ENCODE measurements around the gene FAM200B. TPM values are rescaled to one million over a fixed set of nuclear protein-coding genes. Genes with fewer than 3 reads are reported as not detected.

The FAM200B gene
- total RNA-seq, 1 donor from 2014 or later: 34.9 TPM

DNA sequence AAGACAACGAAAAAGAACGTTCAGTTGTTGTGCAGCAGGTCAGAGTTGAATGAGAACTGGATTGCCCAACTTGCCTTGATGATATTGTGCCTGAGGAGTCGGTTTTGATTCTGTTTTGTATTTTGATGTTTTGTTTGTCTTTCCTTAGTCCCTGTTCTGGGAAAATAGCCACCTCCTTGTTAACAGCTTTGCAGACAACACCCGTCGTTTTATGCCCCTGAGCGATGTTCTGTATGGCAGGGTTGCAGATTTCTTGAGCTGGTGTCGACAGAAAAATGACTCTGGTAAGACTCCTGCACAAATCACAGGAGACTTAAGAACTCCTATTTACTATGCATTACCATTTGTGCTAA, 25.7 kb downstream of the FAM200B start:
- DNase-seq (ENCODE audit: low spot score in 2 of 2): no peak
- Histone ChIP-seq H3K4me3 (no peak overlapping the region), H3K27me3 (no peaks in the 10 kb centered on the region), H3K4me1 (peaks cover 2 to 5% of the 10 kb centered on the region in 2 donors), H3K36me3 (no peaks in the 10 kb centered on the region), H3K27ac (no peak overlapping the region), H3K9me3 (no peaks in the 10 kb centered on the region)
- no peak for TF ChIP-seq CTCF (IDR thresholded peaks at IDR 0.05)
- intact Hi-C loops (cut with DNase I): no loop called here

DNA sequence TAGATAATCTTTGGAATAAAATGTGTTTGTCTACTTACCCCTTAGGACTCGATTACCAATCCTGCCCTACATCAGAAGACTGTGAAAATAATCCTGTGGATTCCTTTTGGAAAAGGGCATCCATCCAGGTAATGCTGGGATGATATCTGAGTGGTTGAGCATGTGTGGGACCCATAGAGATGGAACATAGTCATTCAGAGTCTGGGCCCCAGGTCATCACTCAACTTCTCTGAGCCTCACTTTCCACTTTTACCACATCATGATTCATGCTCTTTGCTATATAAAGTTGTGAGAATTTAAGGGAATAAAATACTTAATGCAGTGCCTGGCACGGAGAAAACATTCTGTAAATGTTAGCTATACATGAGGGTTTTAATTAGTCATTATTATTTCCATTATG, 30.1 kb downstream of the FAM200B start:
- intact Hi-C loops (cut with DNase I): no loop called here
- DNase-seq (ENCODE audit: low spot score in 2 of 2): no peak

GRCh38 chr4:15712214-15712613, 30.6 kb downstream of the FAM200B start:
- TF ChIP-seq CTCF (IDR thresholded peaks at IDR 0.05): no peak
- Histone ChIP-seq H3K27ac (no peak overlapping the region), H3K36me3 (no peaks in the 10 kb centered on the region), H3K27me3 (no peaks in the 10 kb centered on the region), H3K9me3 (no peaks in the 10 kb centered on the region), H3K4me3 (no peak overlapping the region), H3K4me1 (peaks cover 0 to 9% of the 10 kb centered on the region in 2 donors)
- no peak for DNase-seq (ENCODE audit: low spot score in 2 of 2)
- intact Hi-C loops (cut with DNase I): no loop called here

More for the DNA sequence above, 30.1 kb downstream of the FAM200B start:
- Histone ChIP-seq H3K4me1 (peaks cover 0 to 6% of the 10 kb centered on the region in 2 donors), H3K36me3 (no peaks in the 10 kb centered on the region), H3K27me3 (no peaks in the 10 kb centered on the region), H3K9me3 (no peaks in the 10 kb centered on the region), H3K4me3 (no peak overlapping the region), H3K27ac (no peak overlapping the region)
- TF ChIP-seq CTCF (IDR thresholded peaks at IDR 0.05): no peak

- Histone ChIP-seq H3K9me3 (no peaks in the 10 kb centered on the region), H3K27ac (no peak overlapping the region), H3K27me3 (no peaks in the 10 kb centered on the region), H3K4me3 (no peak overlapping the region), H3K36me3 (no peaks in the 10 kb centered on the region), H3K4me1 (peaks cover 0 to 15% of the 10 kb centered on the region in 2 donors)
- no peak for DNase-seq (ENCODE audit: low spot score in 2 of 2)
- no peak for TF ChIP-seq CTCF (IDR thresholded peaks at IDR 0.05)
- intact Hi-C loops (cut with DNase I): no loop called here
Measured at GRCh38 chr4:15714141-15714540, 32.5 kb downstream of the FAM200B start.

DNA sequence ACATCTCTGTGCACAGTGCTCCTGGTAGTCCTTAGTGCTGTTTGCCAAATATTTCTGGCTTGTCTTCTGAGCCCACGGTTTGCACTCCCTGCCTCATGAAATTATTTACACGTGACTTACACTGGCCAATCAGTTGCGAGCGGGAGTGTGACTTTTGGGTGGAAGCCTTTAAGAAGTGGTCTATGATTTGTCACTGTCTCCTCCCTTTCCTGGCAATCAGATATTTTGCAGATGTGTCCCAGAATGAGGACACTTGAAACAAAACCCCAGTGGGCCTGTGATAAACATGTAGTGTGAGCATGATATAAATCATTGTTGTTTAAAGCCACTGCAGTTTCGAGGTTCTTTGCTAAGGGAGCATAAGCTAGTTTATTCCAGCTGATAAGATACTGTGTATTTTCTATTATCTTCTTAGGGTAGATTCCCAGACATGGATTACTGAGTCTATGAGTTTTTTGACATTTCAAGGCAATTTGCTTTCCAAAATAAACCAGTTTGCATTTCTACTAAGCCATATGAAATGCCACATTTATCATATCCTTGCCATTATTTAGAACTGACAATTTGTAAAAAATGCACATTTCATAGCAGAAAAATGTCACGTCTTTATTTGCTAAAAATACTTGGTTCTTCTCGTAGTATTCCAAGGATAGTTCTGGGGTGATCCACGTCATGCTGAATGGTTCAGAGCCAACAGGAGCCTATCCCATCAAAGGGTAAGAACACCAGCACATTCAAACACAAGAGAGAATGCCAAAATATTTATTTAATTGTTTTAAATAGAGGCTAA, 33.2 kb downstream of the FAM200B start:
- H3K27me3 ChIP-seq: no peaks in the 10 kb centered on the region
- intact Hi-C loops (cut with DNase I): no loop called here
- no peaks in the 10 kb centered on the region for H3K9me3 ChIP-seq
- H3K36me3 ChIP-seq: no peaks in the 10 kb centered on the region
- H3K4me1 ChIP-seq: peaks cover 0 to 15% of the 10 kb centered on the region in 2 donors
- H3K4me3 ChIP-seq: no peak overlapping the region
- DNase-seq (ENCODE audit: low spot score in 2 of 2): no peak
- no peak for TF ChIP-seq CTCF (IDR thresholded peaks at IDR 0.05)
- H3K27ac ChIP-seq: no peak overlapping the region

Measured in ascending aorta (tissue), 2 donors.